IMR-90 (cell line): ENCODE measurements around the gene LEPROT. TPM values are rescaled to one million over a fixed set of nuclear protein-coding genes. Genes with fewer than 3 reads are reported as not detected.

Experiments
- ATAC-seq: fragments of 200-7000 bp; cut with Tn5 transposase; 2 replicates; pipeline ENCODE4 v1.9.1; 2020; ENCODE audit warnings: low read depth, mild to moderate bottlenecking, moderate library complexity
- BruUV-seq: library from RNA; stranded (reverse); fragments of 400-500 nt; replicated peaks from 2 replicates; lab custom pipeline; 2021; lab: Mats Ljungman, UMichigan
- CTCF ChIA-PET: fragments of 300-600 bp; formaldehyde crosslinking; extraction: SDS; loops from one replicate; lab custom pipeline; 2021; ENCODE audit warnings: antibody characterized with exemption; lab: Yijun Ruan, JAX
- POLR2A ChIA-PET: fragments of 300-600 bp; sonication (Branson Sonifier 250); formaldehyde crosslinking; loops from one replicate; lab custom pipeline; 2022; ENCODE audit warnings: antibody characterized with exemption; ENCODE audit not compliant: unreplicated experiment; lab: Charles Lee
- DNase-seq: peaks from one replicate; pipeline ENCODE4 v3.0.0; 2013
- H2AFZ ChIP-seq: replicated peaks from 2 replicates; pipeline ENCODE3; 2013; ENCODE audit warnings: low read length, mild to moderate bottlenecking; ENCODE audit not compliant: poor library complexity
- H2AK5ac ChIP-seq: 2 replicates; pipeline ENCODE4 v1.6.1; 2013; ENCODE audit warnings: low read depth, low read length, inconsistent platforms
- H2AK9ac ChIP-seq: replicated peaks from 2 replicates; pipeline ENCODE3; 2013; ENCODE audit warnings: mild to moderate bottlenecking, low read depth, low read length, moderate library complexity; ENCODE audit not compliant: poor library complexity
- H2BK120ac ChIP-seq: 2 replicates; pipeline ENCODE4 v1.6.1; 2013; ENCODE audit warnings: low read depth, low read length, inconsistent platforms
- H2BK15ac ChIP-seq: 3 replicates; pipeline ENCODE4 v1.6.1; 2013; ENCODE audit warnings: low read depth, low read length, inconsistent platforms
- H2BK20ac ChIP-seq: 2 replicates; pipeline ENCODE4 v1.6.1; 2013; ENCODE audit warnings: low read depth, mild to moderate bottlenecking, inconsistent platforms, low read length, moderate library complexity
- H2BK5ac ChIP-seq: 2 replicates; pipeline ENCODE4 v1.6.1; 2013; ENCODE audit warnings: mild to moderate bottlenecking, low read depth, low read length, inconsistent platforms; ENCODE audit not compliant: poor library complexity, severe bottlenecking
- H3K14ac ChIP-seq: replicated peaks from 2 replicates; pipeline ENCODE4 v1.6.1; 2013; ENCODE audit warnings: low read depth, low read length, inconsistent platforms
- H3K18ac ChIP-seq: 2 replicates; pipeline ENCODE4 v1.6.1; 2013; ENCODE audit warnings: low read depth, low read length, control low read depth
- H3K23ac ChIP-seq: 2 replicates; pipeline ENCODE4 v1.6.1; 2013; ENCODE audit warnings: low read depth, low read length, inconsistent platforms
- H3K27ac ChIP-seq: 2 replicates; pipeline ENCODE4 v1.5.1; 2013; ENCODE audit warnings: mild to moderate bottlenecking, control low read depth, low read length; ENCODE audit not compliant: insufficient read depth
- H3K27me3 ChIP-seq: 2 replicates; pipeline ENCODE4 v1.6.1; 2013; ENCODE audit warnings: low read length; ENCODE audit not compliant: control insufficient read depth, insufficient read depth
- H3K36me3 ChIP-seq: 2 replicates; pipeline ENCODE4 v1.6.1; 2013; ENCODE audit warnings: low read length, mixed read lengths; ENCODE audit not compliant: control insufficient read depth, insufficient read depth
- H3K4ac ChIP-seq: 2 replicates; pipeline ENCODE4 v1.6.1; 2013; ENCODE audit warnings: low read depth, low read length, inconsistent platforms
- H3K4me1 ChIP-seq: 2 replicates; pipeline ENCODE4 v1.6.1; 2013; ENCODE audit warnings: low read length, mixed read lengths; ENCODE audit not compliant: control insufficient read depth, insufficient read depth
- H3K4me2 ChIP-seq: 2 replicates; pipeline ENCODE4 v1.6.1; 2013; ENCODE audit warnings: low read depth, mild to moderate bottlenecking, control low read depth, low read length, moderate library complexity
- H3K4me3 ChIP-seq: 2 replicates; pipeline ENCODE4 v1.5.1; 2013; ENCODE audit warnings: low read depth, mild to moderate bottlenecking, control low read depth, low read length, moderate library complexity; ENCODE audit not compliant: insufficient read depth
- H3K56ac ChIP-seq: 2 replicates; pipeline ENCODE4 v1.6.1; 2013; ENCODE audit warnings: low read length, inconsistent platforms; ENCODE audit not compliant: insufficient read depth; ENCODE audit errors: extremely low read depth
- H3K79me1 ChIP-seq, 2 experiments: 2 replicates each; pipeline ENCODE4 v1.6.1; 2013; ENCODE audit warnings: low read length in 2 of 2, inconsistent platforms in 1 of 2, low read depth in 1 of 2
- H3K9ac ChIP-seq: 2 replicates; pipeline ENCODE4 v1.6.1; 2013; ENCODE audit warnings: low read depth, low read length, control low read depth
- H3K9me1 ChIP-seq: 2 replicates; pipeline ENCODE4 v1.6.1; 2013; ENCODE audit warnings: low read length, inconsistent platforms; ENCODE audit not compliant: insufficient read depth
- H3K9me3 ChIP-seq: 2 replicates; pipeline ENCODE4 v1.6.1; 2013; ENCODE audit warnings: low read length; ENCODE audit not compliant: control insufficient read depth, insufficient read depth
- H4K20me1 ChIP-seq: 2 replicates; pipeline ENCODE4 v1.6.1; 2013; ENCODE audit warnings: low read length, inconsistent platforms; ENCODE audit not compliant: insufficient read depth
- H4K5ac ChIP-seq: 2 replicates; pipeline ENCODE4 v1.6.1; 2013; ENCODE audit warnings: mild to moderate bottlenecking, low read depth, low read length, control low read depth
- H4K8ac ChIP-seq, 2 experiments: 2 replicates each; pipeline ENCODE4 v1.6.1; 2013; ENCODE audit warnings: low read depth in 2 of 2, low read length in 2 of 2, control low read depth in 1 of 2, inconsistent platforms in 1 of 2
- H4K91ac ChIP-seq: 2 replicates; pipeline ENCODE4 v1.6.1; 2013; ENCODE audit warnings: low read depth, low read length, inconsistent platforms; ENCODE audit not compliant: insufficient read depth
- BHLHE40 ChIP-seq: fragments of 150-350 bp; IDR thresholded peaks from 2 replicates; pipeline ENCODE4 v1.6.1; 2016; ENCODE audit warnings: mild to moderate bottlenecking, low read depth, low read length
- CEBPB ChIP-seq: IDR thresholded peaks from 2 replicates; pipeline ENCODE4 v1.6.1; 2012; ENCODE audit warnings: low read depth, low read length, improper control_type of control experiment
- CHD1 ChIP-seq: IDR thresholded peaks from 2 replicates; pipeline ENCODE4 v1.6.1; 2012; ENCODE audit warnings: low read depth, low read length, improper control_type of control experiment
- CTCF ChIP-seq: conservative IDR thresholded peaks from 2 replicates; pipeline ENCODE4 v1.5.1; 2012; ENCODE audit warnings: mild to moderate bottlenecking, low read depth, low read length, improper control_type of control experiment
- ELK1 ChIP-seq: fragments of 150-350 bp; IDR thresholded peaks from 2 replicates; pipeline ENCODE4 v1.6.1; 2016; ENCODE audit warnings: low read depth, mild to moderate bottlenecking, low read length, moderate library complexity, borderline replicate concordance
- FOS ChIP-seq: fragments of 150-350 bp; IDR thresholded peaks from 2 replicates; pipeline ENCODE4 v1.6.1; 2016; ENCODE audit warnings: low read depth, low read length
- MAFK ChIP-seq: IDR thresholded peaks from 2 replicates; pipeline ENCODE4 v1.6.1; 2012; ENCODE audit warnings: low read depth, low read length, improper control_type of control experiment
- MAZ ChIP-seq: IDR thresholded peaks from 2 replicates; pipeline ENCODE4 v1.6.1; 2012; ENCODE audit warnings: low read depth, mild to moderate bottlenecking, low read length, improper control_type of control experiment, moderate library complexity, borderline replicate concordance
- MXI1 ChIP-seq: IDR thresholded peaks from 2 replicates; pipeline ENCODE4 v1.6.1; 2012; ENCODE audit warnings: low read depth, mild to moderate bottlenecking, low read length, moderate library complexity, borderline replicate concordance
- NFE2L2 ChIP-seq: fragments of 150-350 bp; IDR thresholded peaks from 2 replicates; pipeline ENCODE4 v1.6.1; 2016; ENCODE audit warnings: low read depth, mild to moderate bottlenecking, low read length
- POLR2A ChIP-seq: IDR thresholded peaks from 2 replicates; pipeline ENCODE4 v1.6.1; 2012; ENCODE audit warnings: mild to moderate bottlenecking, low read depth, low read length
- RAD21 ChIP-seq: IDR thresholded peaks from 2 replicates; pipeline ENCODE4 v1.6.1; 2012; ENCODE audit warnings: low read length, improper control_type of control experiment
- RCOR1 ChIP-seq: IDR thresholded peaks from 2 replicates; pipeline ENCODE4 v1.6.1; 2012; ENCODE audit warnings: mild to moderate bottlenecking, low read length, improper control_type of control experiment; ENCODE audit not compliant: insufficient replicate concordance
- RFX5 ChIP-seq: IDR thresholded peaks from 2 replicates; pipeline ENCODE4 v1.8.0; 2012; ENCODE audit warnings: low read depth, mild to moderate bottlenecking, low read length, moderate library complexity
- SMC3 ChIP-seq: fragments of 150-350 bp; IDR thresholded peaks from 2 replicates; pipeline ENCODE4 v1.6.1; 2016; ENCODE audit warnings: low read depth, mild to moderate bottlenecking, antibody characterized with exemption, low read length, moderate library complexity
- USF2 ChIP-seq: fragments of 150-350 bp; IDR thresholded peaks from 2 replicates; pipeline ENCODE4 v1.6.1; 2017; ENCODE audit warnings: mild to moderate bottlenecking, antibody characterized with exemption, low read length, low read depth
- WGBS, 2 experiments: methylation state at CpG; one replicate each; pipeline versions ENCODE4 v1.1.5 to v1.1.7; 2013; ENCODE audit warnings: missing lambda C conversion rate in 2 of 2; ENCODE audit not compliant: insufficient read length in 1 of 2; ENCODE audit errors: extremely low coverage in 2 of 2; 5-methylcytosine and 5-hydroxymethylcytosine counted together
- dilution Hi-C: fragments of 300-500 bp; cut with HindIII; formaldehyde crosslinking; loops from one replicate; pipeline ENCODE4 v1.14.3; 2018; ENCODE audit warnings: low sequenced_read_pairs; ENCODE audit not compliant: unreplicated experiment
- in situ Hi-C: fragments of 300-500 bp; cut with MboI; formaldehyde crosslinking; loops from 3 replicates; pipeline ENCODE4 v1.14.3; 2019; ENCODE audit warnings: low sequenced_read_pairs, inconsistent platforms, mixed read lengths
- intact Hi-C: fragments of 100-400 bp; cut with micrococcal nuclease; formaldehyde crosslinking; loops from 2 replicates; pipeline ENCODE4 v1.10.0; 2022
- polyA plus RNA-seq, 3 experiments: library from polyadenylated mRNA; depleted of rRNA; stranded (reverse); fragments of >200 nt; gene quantifications; 2 replicates each; pipeline ENCODE4 v1.2.3, GENCODE V29; 2012; ENCODE audit warnings: low replicate concordance in 1 of 3
- total RNA-seq: library from RNA; depleted of rRNA; stranded (reverse); fragments of >200 nt; gene quantifications from 2 replicates; pipeline ENCODE4 v1.2.3, GENCODE V29; 2012

LEPROT gene
- total and polyA plus RNA-seq, 2 of the 4 experiments (the other 2 are of a cell fraction) = 21.0 to 40.2 TPM

GRCh38 chr1:65386439-65386838, 34.0 kb upstream of the LEPROT start:
- no peak overlapping the region for H3K14ac ChIP-seq
- H4K91ac ChIP-seq = no peak overlapping the region
- H3K9ac ChIP-seq = no peak overlapping the region
- WGBS, 2 experiments = no CpG with 5 or more reads among the region's 3 CpGs
- no peak overlapping the region for H4K8ac ChIP-seq
- H3K36me3 ChIP-seq = no peaks in the 10 kb centered on the region
- H3K4me2 ChIP-seq = no peak overlapping the region
- no TSS peak for BruUV-seq
- ChIA-PET CTCF (no interaction called here), POLR2A (no interaction called here)
- no peak for ATAC-seq
- H2BK5ac ChIP-seq = no peak overlapping the region
- H3K79me1 ChIP-seq = no peaks in the 10 kb centered on the region
- no peak for TF ChIP-seq MAZ
- TF ChIP-seq SMC3 = no peak
- TF ChIP-seq POLR2A = no peak
- no peak for TF ChIP-seq USF2
- TF ChIP-seq CEBPB = no peak
- no peak for TF ChIP-seq RAD21
- no peak for TF ChIP-seq MXI1
- no peak for TF ChIP-seq RCOR1
- TF ChIP-seq BHLHE40 = no peak
- TF ChIP-seq CTCF = no peak
- TF ChIP-seq ELK1 = no peak
- TF ChIP-seq RFX5 = no peak
- TF ChIP-seq NFE2L2 = no peak
- no peak for TF ChIP-seq CHD1
- no peak for TF ChIP-seq FOS
- no peak for TF ChIP-seq MAFK
- H3K9me1 ChIP-seq = no peaks in the 10 kb centered on the region
- dilution Hi-C loops = no loop called here
- H3K18ac ChIP-seq = no peak overlapping the region
- in situ Hi-C loops = no loop called here
- no peak overlapping the region for H2BK120ac ChIP-seq
- H3K56ac ChIP-seq = no peak overlapping the region
- H3K4ac ChIP-seq = no peak overlapping the region
- H3K4me1 ChIP-seq = no peaks in the 10 kb centered on the region
- no peaks in the 10 kb centered on the region; the same call in 1 of the 2 replicates for H3K27me3 ChIP-seq
- no peak overlapping the region for H3K4me3 ChIP-seq
- no peak for DNase-seq
- H4K20me1 ChIP-seq = no peaks in the 10 kb centered on the region
- intact Hi-C loops = no loop called here
- no peak overlapping the region for H2AK5ac ChIP-seq
- H2AFZ ChIP-seq = no peak overlapping the region
- no peaks in the 10 kb centered on the region for H3K9me3 ChIP-seq
- H2BK20ac ChIP-seq = no peak overlapping the region
- H3K23ac ChIP-seq = no peak overlapping the region
- H4K5ac ChIP-seq = no peak overlapping the region
- no peak overlapping the region for H3K27ac ChIP-seq
- no peak overlapping the region for H2AK9ac ChIP-seq
- no peak overlapping the region for H2BK15ac ChIP-seq
